Measurements from ENCODE around the gene MIOS.

- TF ChIP-seq EZH2phosphoT487 (IDR thresholded peaks at IDR 0.05; ENCODE audit: borderline replicate concordance, low read length) (no peak), CTCF (conservative IDR thresholded peaks at IDR 0.05; ENCODE audit: low read depth, low read length) (no peak)
These were observed 9.7 kb downstream of the MIOS start for GRCh38 chr7:7576344-7576743.
